ENCODE results near the gene CYGB. TPM values are rescaled to one million over a fixed set of nuclear protein-coding genes. Genes with fewer than 3 reads are reported as not detected.

Gene CYGB
- total and polyA plus RNA-seq, 9 of the 15 experiments (the other 6 are each of a cell fraction or from before 2014, with no cell fraction given): 0.08 to 0.95 (median 0.18) TPM; not detected in 5

DNA sequence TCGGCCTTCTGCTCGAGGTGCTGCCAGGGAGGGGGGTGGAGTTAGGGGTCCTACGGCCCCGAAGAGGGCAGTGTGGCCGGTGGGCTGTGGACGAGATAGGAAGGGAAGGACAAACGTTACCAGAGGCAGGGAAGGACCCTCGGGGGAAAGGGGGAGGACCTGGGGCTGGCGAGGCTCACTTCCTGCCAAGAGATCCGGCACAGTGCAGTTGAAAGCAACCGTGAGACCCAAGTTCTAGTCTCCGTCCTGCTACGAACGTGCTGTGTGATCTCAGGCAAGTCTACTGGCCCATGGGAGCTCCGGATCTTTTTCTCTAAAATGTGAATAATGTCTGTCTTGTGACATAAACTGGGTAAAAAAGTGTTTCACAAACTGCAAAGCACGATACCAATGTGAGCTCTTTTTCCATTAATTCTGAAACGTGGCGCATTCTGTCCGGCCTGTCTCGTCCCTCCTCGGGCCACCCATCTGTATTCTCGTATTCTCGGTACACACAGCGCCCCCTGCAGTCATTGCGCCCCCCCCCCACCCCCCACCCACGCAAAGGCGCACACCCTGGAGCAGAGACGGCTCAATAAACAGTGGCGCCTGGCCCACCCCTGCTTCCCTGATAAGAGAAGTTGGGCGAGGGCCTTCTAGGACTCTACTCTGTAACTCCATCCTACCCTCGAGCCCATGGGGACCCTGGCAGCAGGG is 8.8 kb downstream of the CYGB start (continued):
- TF ChIP-seq, protein P1, sequence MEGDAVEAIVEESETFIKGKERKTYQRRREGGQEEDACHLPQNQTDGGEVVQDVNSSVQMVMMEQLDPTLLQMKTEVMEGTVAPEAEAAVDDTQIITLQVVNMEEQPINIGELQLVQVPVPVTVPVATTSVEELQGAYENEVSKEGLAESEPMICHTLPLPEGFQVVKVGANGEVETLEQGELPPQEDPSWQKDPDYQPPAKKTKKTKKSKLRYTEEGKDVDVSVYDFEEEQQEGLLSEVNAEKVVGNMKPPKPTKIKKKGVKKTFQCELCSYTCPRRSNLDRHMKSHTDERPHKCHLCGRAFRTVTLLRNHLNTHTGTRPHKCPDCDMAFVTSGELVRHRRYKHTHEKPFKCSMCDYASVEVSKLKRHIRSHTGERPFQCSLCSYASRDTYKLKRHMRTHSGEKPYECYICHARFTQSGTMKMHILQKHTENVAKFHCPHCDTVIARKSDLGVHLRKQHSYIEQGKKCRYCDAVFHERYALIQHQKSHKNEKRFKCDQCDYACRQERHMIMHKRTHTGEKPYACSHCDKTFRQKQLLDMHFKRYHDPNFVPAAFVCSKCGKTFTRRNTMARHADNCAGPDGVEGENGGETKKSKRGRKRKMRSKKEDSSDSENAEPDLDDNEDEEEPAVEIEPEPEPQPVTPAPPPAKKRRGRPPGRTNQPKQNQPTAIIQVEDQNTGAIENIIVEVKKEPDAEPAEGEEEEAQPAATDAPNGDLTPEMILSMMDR (IDR thresholded peaks at IDR 0.05 in 2 of 3, conservative IDR thresholded peaks at IDR 0.05 in 1 of 3; ENCODE audit: insufficient read depth in 2 of 3, low read depth in 1 of 3, low read length in 3 of 3): peak; percentile 49 to 56 (median 51); a peak in 5 of 6 replicates
- TF ChIP-seq, protein P2, sequence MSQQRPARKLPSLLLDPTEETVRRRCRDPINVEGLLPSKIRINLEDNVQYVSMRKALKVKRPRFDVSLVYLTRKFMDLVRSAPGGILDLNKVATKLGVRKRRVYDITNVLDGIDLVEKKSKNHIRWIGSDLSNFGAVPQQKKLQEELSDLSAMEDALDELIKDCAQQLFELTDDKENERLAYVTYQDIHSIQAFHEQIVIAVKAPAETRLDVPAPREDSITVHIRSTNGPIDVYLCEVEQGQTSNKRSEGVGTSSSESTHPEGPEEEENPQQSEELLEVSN (IDR thresholded peaks at IDR 0.05; ENCODE audit: borderline replicate concordance in 1 of 2, extremely low read depth in 1 of 2, insufficient read depth in 1 of 2, insufficient read length in 1 of 2, low read depth in 1 of 2, low read length in 1 of 2, poor library complexity in 1 of 2, severe bottlenecking in 1 of 2): no peak
- TF ChIP-seq HDAC2 (IDR thresholded peaks at IDR 0.05) (peak; percentile 23; the same call in 1 of the 2 replicates), POLR2A (conservative IDR thresholded peaks at IDR 0.05) (peak; percentile 54), CXXC5 (CRISPR knock-in tag; IDR thresholded peaks at IDR 0.05) (0 out of 2 replicates have a peak, but pooled peaks have one; percentile 13), CBFA2T2 (conservative IDR thresholded peaks at IDR 0.05) (0 out of 2 replicates have a peak, but pooled peaks have one; percentile 4), EGR1 (conservative IDR thresholded peaks at IDR 0.05) (peak; percentile 98), ZBED1 (IDR thresholded peaks at IDR 0.05) (no peak), ZBTB7A (IDR thresholded peaks at IDR 0.05; ENCODE audit: borderline replicate concordance, control insufficient read depth, low read depth, low read length) (peak; percentile 77), HMG20A (CRISPR knock-in tag; conservative IDR thresholded peaks at IDR 0.05) (no peak), CBX3 (IDR thresholded peaks at IDR 0.05; ENCODE audit: borderline replicate concordance in 1 of 2, low read length in 2 of 2) (no peak), NFATC3 (IDR thresholded peaks at IDR 0.05) (0 out of 2 replicates have a peak, but pooled peaks have one; percentile 31)
- TF ChIP-seq, protein P3, sequence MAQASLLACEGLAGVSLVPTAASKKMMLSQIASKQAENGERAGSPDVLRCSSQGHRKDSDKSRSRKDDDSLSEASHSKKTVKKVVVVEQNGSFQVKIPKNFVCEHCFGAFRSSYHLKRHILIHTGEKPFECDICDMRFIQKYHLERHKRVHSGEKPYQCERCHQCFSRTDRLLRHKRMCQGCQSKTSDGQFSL (CRISPR knock-in tag; IDR thresholded peaks at IDR 0.05): peak; percentile 98
- TF ChIP-seq, protein P3 (tag; IDR thresholded peaks at IDR 0.05): peak in 1 of 2 experiments; percentile 98; a peak in 2 of 4 replicates
- TF ChIP-seq, protein P4, sequence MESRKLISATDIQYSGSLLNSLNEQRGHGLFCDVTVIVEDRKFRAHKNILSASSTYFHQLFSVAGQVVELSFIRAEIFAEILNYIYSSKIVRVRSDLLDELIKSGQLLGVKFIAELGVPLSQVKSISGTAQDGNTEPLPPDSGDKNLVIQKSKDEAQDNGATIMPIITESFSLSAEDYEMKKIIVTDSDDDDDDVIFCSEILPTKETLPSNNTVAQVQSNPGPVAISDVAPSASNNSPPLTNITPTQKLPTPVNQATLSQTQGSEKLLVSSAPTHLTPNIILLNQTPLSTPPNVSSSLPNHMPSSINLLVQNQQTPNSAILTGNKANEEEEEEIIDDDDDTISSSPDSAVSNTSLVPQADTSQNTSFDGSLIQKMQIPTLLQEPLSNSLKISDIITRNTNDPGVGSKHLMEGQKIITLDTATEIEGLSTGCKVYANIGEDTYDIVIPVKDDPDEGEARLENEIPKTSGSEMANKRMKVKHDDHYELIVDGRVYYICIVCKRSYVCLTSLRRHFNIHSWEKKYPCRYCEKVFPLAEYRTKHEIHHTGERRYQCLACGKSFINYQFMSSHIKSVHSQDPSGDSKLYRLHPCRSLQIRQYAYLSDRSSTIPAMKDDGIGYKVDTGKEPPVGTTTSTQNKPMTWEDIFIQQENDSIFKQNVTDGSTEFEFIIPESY (CRISPR knock-in tag; IDR thresholded peaks at IDR 0.05): 0 out of 2 replicates have a peak, but pooled peaks have one; percentile 15
- TF ChIP-seq, protein P5, sequence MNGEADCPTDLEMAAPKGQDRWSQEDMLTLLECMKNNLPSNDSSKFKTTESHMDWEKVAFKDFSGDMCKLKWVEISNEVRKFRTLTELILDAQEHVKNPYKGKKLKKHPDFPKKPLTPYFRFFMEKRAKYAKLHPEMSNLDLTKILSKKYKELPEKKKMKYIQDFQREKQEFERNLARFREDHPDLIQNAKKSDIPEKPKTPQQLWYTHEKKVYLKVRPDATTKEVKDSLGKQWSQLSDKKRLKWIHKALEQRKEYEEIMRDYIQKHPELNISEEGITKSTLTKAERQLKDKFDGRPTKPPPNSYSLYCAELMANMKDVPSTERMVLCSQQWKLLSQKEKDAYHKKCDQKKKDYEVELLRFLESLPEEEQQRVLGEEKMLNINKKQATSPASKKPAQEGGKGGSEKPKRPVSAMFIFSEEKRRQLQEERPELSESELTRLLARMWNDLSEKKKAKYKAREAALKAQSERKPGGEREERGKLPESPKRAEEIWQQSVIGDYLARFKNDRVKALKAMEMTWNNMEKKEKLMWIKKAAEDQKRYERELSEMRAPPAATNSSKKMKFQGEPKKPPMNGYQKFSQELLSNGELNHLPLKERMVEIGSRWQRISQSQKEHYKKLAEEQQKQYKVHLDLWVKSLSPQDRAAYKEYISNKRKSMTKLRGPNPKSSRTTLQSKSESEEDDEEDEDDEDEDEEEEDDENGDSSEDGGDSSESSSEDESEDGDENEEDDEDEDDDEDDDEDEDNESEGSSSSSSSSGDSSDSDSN (IDR thresholded peaks at IDR 0.05; ENCODE audit: borderline replicate concordance in 1 of 2, low read depth in 2 of 2, low read length in 2 of 2): peak in 1 of 2 experiments; percentile 11; a peak in 1 of 4 replicates
- TF ChIP-seq, protein P6, sequence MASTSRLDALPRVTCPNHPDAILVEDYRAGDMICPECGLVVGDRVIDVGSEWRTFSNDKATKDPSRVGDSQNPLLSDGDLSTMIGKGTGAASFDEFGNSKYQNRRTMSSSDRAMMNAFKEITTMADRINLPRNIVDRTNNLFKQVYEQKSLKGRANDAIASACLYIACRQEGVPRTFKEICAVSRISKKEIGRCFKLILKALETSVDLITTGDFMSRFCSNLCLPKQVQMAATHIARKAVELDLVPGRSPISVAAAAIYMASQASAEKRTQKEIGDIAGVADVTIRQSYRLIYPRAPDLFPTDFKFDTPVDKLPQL (IDR thresholded peaks at IDR 0.05; ENCODE audit: extremely low read depth, insufficient read length): no peak

All from K562 (cell line).